Testis (tissue), 3 donors: ENCODE data around the gene RAB3IP. TPM values are rescaled to one million over a fixed set of nuclear protein-coding genes. Genes with fewer than 3 reads are reported as not detected.

Experiments used
- DNase-seq: peaks from one replicate; pipeline ENCODE4 v3.0.0-alpha.2; 2019
- H3K27ac ChIP-seq, 2 donors: fragments of 200-600 bp; sonication (generic); one replicate each; pipeline ENCODE4 v1.5.1; 2019
- H3K27me3 ChIP-seq: fragments of 200-600 bp; sonication (generic); one replicate; pipeline ENCODE4 v1.5.1; 2019
- H3K36me3 ChIP-seq: fragments of 200-600 bp; sonication (generic); one replicate; pipeline ENCODE4 v1.5.1; 2017; ENCODE audit warnings: low read depth; ENCODE audit errors: missing control alignments
- H3K4me1 ChIP-seq: fragments of 200-600 bp; sonication (generic); one replicate; pipeline ENCODE4 v1.5.1; 2019
- H3K4me3 ChIP-seq, 2 donors: fragments of 200-600 bp; sonication (generic); one replicate each; pipeline ENCODE4 v1.5.1; 2017 to 2019
- H3K9me3 ChIP-seq: fragments of 200-600 bp; sonication (generic); one replicate; pipeline ENCODE4 v1.5.1; 2017
- CTCF ChIP-seq, 3 experiments: fragments of 450-650 bp in 2 of 3; fragments of 200-600 bp in 1 of 3; sonication (generic) in 1 of 3; IDR thresholded peaks; one replicate each; pipeline ENCODE4 v1.5.1; 2016 to 2019; ENCODE audit warnings: antibody characterized with exemption in 3 of 3, mild to moderate bottlenecking in 2 of 3, moderate library complexity in 1 of 3
- POLR2A ChIP-seq: fragments of 450-650 bp; IDR thresholded peaks from one replicate; pipeline ENCODE4 v1.6.1; 2017; ENCODE audit warnings: antibody characterized with exemption, mild to moderate bottlenecking, moderate library complexity
- WGBS, 2 donors: methylation state at CpG; one replicate each; pipeline ENCODE4 v1.1.5; 2018; 5-methylcytosine and 5-hydroxymethylcytosine counted together
- intact Hi-C: fragments of 100-400 bp; cut with DNase I; formaldehyde crosslinking; loops from one replicate; pipeline ENCODE4 v1.15.1; 2023; ENCODE audit warnings: low total_unique reads
- polyA plus RNA-seq: library from polyadenylated mRNA; stranded (reverse); fragments of 350-450 nt; fragmentation: Illumina TruSeq; extraction: RNeasy Lipid Tissue Mini Kit (QIAGEN cat#74804); gene quantifications from one replicate; pipeline ENCODE4 v1.2.3, GENCODE V29; 2014; ENCODE audit warnings: low read depth, low replicate concordance; ENCODE audit not compliant: insufficient read depth
- total RNA-seq, 2 donors: library from RNA; depleted of rRNA; stranded (reverse); fragments of >200 nt; gene quantifications; one replicate each; pipeline ENCODE4 v1.2.3, GENCODE V29; 2016

RAB3IP gene
- total and polyA plus RNA-seq, 3 donors from 2014 or later = 50.9 to 133 (median 105) TPM

GRCh38 chr12:69821456-69822159 lies 82.9 kb downstream of the RAB3IP start:
- 33 to 40% methylated on average over 8 of the region's 8 CpGs for WGBS, 2 donors
- Histone ChIP-seq H3K4me1 (no peaks in the 10 kb centered on the region), H3K27ac (no peak overlapping the region), H3K27me3 (no peaks in the 10 kb centered on the region), H3K9me3 (no peaks in the 10 kb centered on the region), H3K4me3 (no peak overlapping the region), H3K36me3 (no peaks in the 10 kb centered on the region)
- intact Hi-C loops = no loop called here
- no peak for DNase-seq
- TF ChIP-seq POLR2A = no peak
- no peak for TF ChIP-seq CTCF (IDR thresholded peaks at IDR 0.05)

DNA sequence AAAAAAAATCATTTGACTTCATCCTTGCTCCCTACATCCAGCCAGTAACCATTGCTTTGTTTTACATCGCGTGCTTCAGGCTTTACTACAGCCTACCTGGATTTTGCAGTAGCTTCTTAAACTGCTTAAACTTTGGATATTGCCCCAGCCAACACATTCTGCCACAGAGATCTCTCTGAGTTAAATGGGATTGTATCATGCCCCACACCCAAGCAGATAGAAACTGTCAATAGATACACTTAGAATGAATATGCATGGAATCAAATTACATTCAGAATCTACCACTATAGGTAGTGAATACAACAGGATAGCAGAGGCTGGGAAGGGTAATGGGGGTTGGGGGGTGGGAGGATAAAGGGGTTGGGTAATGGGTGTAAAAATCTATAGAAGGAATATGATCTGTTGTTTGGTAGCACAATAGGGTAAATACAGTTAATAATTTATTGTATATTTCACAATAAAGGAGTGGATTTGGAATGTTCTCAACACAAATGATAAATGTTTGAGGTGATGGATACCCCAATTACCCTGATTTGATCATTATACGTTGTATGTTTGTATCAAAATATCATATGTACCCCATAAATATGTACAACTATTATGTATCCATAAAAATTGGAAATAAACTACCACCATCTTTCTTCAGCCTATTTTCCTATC lies 83.7 kb downstream of the RAB3IP start:
- no peak overlapping the region for H3K4me3 ChIP-seq
- 54 to 74% methylated on average over 3 of the region's 3 CpGs for WGBS, 2 donors
- H3K4me1 ChIP-seq = no peaks in the 10 kb centered on the region
- no peak for DNase-seq
- H3K36me3 ChIP-seq = no peaks in the 10 kb centered on the region
- no peaks in the 10 kb centered on the region for H3K27me3 ChIP-seq
- intact Hi-C loops = no loop called here
- no peak overlapping the region for H3K27ac ChIP-seq
- TF ChIP-seq CTCF (IDR thresholded peaks at IDR 0.05) = no peak
- TF ChIP-seq POLR2A = no peak
- H3K9me3 ChIP-seq = no peaks in the 10 kb centered on the region

DNA sequence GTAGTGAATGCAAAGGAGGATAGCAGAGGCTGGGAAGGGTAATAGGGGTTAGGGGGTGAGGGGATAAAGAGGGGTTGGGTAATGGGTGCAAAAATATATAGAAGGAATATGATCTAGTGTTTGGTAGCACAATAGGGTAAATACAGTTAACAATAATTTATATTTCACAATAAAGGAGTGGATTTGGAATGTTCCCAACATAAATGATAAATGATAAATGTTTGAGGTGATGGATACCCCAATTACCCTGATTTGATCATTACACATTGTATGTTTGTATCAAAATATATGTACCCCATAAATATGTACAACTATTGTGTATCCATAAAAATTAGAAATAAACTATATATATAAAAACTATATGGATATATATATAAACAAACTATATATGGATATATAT lies 85.4 kb downstream of the RAB3IP start:
- H3K27me3 ChIP-seq = no peaks in the 10 kb centered on the region
- no peak overlapping the region for H3K4me3 ChIP-seq
- TF ChIP-seq POLR2A (no peak), CTCF (IDR thresholded peaks at IDR 0.05) (no peak)
- intact Hi-C loops = no loop called here
- DNase-seq = no peak
- no peaks in the 10 kb centered on the region for H3K36me3 ChIP-seq
- no peaks in the 10 kb centered on the region for H3K9me3 ChIP-seq
- no peak overlapping the region for H3K27ac ChIP-seq
- no peaks in the 10 kb centered on the region for H3K4me1 ChIP-seq

DNA sequence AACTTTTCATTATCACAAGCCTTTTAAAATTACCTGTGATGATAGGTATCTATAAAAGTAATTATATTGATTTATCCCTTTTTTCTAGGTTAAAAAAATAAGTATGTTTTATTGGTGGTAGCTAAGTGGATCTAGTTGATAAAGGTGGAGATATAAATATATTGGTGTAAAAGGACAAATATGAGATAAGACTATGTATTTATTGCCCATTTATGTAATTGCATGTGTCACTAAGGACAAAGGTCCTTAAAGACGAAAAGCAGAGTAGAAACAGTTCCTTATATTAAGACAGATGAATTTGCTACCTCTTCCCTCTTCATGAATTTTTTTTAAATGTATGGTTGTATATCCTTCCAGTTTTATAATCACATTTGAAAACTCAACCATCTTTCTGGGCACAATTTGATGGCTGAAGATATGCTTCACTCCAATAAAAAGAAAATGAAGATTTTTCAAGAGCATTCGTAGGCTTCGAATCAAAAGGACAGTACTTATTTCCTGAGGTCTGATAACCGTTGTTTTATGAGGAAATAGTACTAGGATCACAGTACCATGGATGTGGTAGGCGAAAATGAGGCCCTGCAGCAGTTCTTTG lies 86.4 kb downstream of the RAB3IP start, which contains the start of gene MYRFL:
Gene MYRFL (plus strand): TSS at position 262 of the 595 bp plus-strand sequence. CDS start 291 bp downstream, at position 553.
- no peak for DNase-seq
- Histone ChIP-seq H3K4me1 (no peaks in the 10 kb centered on the region), H3K9me3 (no peaks in the 10 kb centered on the region), H3K27ac (no peak within 1 kb of the TSS), H3K36me3 (no peaks in the 10 kb centered on the region), H3K27me3 (no peaks in the 10 kb centered on the region), H3K4me3 (no peak within 1 kb of the TSS)
- WGBS, 2 donors = 76 to 86% methylated on average over 5 of the region's 5 CpGs
- no peak for TF ChIP-seq CTCF (IDR thresholded peaks at IDR 0.05)
- no peak for TF ChIP-seq POLR2A
- intact Hi-C loops = no loop called here
